Liver (tissue), 3 donors: Measurements from ENCODE around the gene PC.

Experiments
- CTCF ChIP-seq: fragments of 150-350 bp; IDR thresholded peaks from 2 replicates; pipeline ENCODE4 v1.5.1; 2017; ENCODE audit warnings: improper control_type of control experiment, low read depth, low read length; ENCODE audit not compliant: missing input control
- REST ChIP-seq: IDR thresholded peaks from 2 replicates; pipeline ENCODE4 v1.6.1; 2016; ENCODE audit warnings: antibody characterized with exemption, mild to moderate bottlenecking
- SP1 ChIP-seq: IDR thresholded peaks from 2 replicates; pipeline ENCODE4 v1.6.1; 2018; ENCODE audit warnings: antibody characterized with exemption, mild to moderate bottlenecking
- donor health status: healthy.
- donor health status: healthy.

- TF ChIP-seq CTCF (no peak), REST (no peak), SP1 (no peak)
These were observed 108.5 kb downstream of the PC start for GRCh38 chr11:66849501-66850234.
